WTC11 (cell line): Measurements from ENCODE around the gene PIK3R1.

Source experiments
- ATF3 ChIP-seq: sonication (generic); formaldehyde crosslinking; conservative IDR thresholded peaks from 2 replicates; pipeline ENCODE4 v1.8.1; 2022; ENCODE audit warnings: mild to moderate bottlenecking, missing genetic modification reagents
- CTCF ChIP-seq: fragments of 200-600 bp; IDR thresholded peaks from 2 replicates; pipeline ENCODE4 v1.8.0; 2022; ENCODE audit warnings: antibody characterized with exemption
- E2F4 ChIP-seq: sonication (generic); formaldehyde crosslinking; IDR thresholded peaks from 2 replicates; pipeline ENCODE4 v1.8.1; 2022; ENCODE audit warnings: low read depth, mild to moderate bottlenecking, moderate library complexity, missing genetic modification reagents, borderline replicate concordance
- ETV6 ChIP-seq: sonication (generic); formaldehyde crosslinking; IDR thresholded peaks from 2 replicates; pipeline ENCODE4 v1.8.1; 2022; ENCODE audit warnings: mild to moderate bottlenecking, missing genetic modification reagents
- FOXK1 ChIP-seq: sonication (generic); formaldehyde crosslinking; IDR thresholded peaks from 2 replicates; pipeline ENCODE4 v1.8.0; 2022; ENCODE audit warnings: mild to moderate bottlenecking, moderate library complexity, missing genetic modification reagents
- GABPB1 ChIP-seq: sonication (generic); formaldehyde crosslinking; IDR thresholded peaks from 2 replicates; pipeline ENCODE4 v1.8.1; 2023; ENCODE audit warnings: mild to moderate bottlenecking, missing genetic modification reagents
- NR3C1 ChIP-seq: sonication (generic); formaldehyde crosslinking; conservative IDR thresholded peaks from 2 replicates; pipeline ENCODE4 v1.8.1; 2023; ENCODE audit warnings: low read depth, mild to moderate bottlenecking, missing genetic modification reagents
- ZBTB43 ChIP-seq: sonication (generic); formaldehyde crosslinking; IDR thresholded peaks from 2 replicates; pipeline ENCODE4 v1.8.1; 2023; ENCODE audit warnings: mild to moderate bottlenecking, missing genetic modification reagents
- ZNF138 ChIP-seq: sonication (generic); formaldehyde crosslinking; conservative IDR thresholded peaks from 2 replicates; pipeline ENCODE4 v1.8.1; 2022; ENCODE audit warnings: mild to moderate bottlenecking, moderate library complexity, missing genetic modification reagents
- TF ChIP-seq, protein P1 (sequence below): sonication (generic); formaldehyde crosslinking; IDR thresholded peaks from 2 replicates; pipeline ENCODE4 v1.8.0; 2022; ENCODE audit warnings: mild to moderate bottlenecking, missing genetic modification reagents

DNA sequence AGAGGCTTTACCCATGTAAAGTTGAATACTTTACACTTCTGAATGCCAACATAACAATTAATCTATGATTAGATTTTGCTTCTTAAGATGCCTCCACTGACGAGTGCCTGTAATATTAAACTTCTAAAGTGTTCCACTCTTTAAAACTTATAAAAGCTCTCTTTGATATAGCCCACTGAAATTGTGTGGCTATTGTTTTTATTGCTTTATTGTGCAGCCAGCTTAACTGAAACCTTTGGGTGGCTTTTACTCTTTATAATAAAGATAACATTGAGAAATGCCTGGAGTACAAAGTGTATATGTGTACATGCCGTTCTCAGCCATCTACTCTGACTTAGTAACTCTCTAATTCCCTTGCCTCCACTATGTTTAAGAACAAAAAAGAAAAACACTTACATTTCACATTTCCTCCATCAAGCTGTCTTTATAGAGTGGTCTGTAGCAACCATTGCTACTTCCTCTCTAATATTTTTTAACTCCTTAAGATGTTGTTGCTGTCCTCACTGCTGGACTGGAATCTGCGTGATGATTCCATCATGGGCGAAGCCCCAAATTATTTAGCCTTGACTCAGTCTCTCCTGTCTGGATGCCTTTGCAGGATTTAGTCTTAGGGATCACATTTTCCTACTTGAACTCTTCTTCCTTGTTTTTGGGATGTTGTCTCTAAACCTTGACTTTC is 9.1 kb downstream of the PIK3R1 start:
- TF ChIP-seq ATF3 (no peak), CTCF (no peak), FOXK1 (CRISPR knock-in tag) (no peak), ZBTB43 (CRISPR knock-in tag) (no peak), E2F4 (no peak), NR3C1 (CRISPR knock-in tag) (no peak), GABPB1 (CRISPR knock-in tag) (no peak), ETV6 (CRISPR knock-in tag) (no peak), ZNF138 (CRISPR knock-in tag) (no peak)
- TF ChIP-seq, protein P1, sequence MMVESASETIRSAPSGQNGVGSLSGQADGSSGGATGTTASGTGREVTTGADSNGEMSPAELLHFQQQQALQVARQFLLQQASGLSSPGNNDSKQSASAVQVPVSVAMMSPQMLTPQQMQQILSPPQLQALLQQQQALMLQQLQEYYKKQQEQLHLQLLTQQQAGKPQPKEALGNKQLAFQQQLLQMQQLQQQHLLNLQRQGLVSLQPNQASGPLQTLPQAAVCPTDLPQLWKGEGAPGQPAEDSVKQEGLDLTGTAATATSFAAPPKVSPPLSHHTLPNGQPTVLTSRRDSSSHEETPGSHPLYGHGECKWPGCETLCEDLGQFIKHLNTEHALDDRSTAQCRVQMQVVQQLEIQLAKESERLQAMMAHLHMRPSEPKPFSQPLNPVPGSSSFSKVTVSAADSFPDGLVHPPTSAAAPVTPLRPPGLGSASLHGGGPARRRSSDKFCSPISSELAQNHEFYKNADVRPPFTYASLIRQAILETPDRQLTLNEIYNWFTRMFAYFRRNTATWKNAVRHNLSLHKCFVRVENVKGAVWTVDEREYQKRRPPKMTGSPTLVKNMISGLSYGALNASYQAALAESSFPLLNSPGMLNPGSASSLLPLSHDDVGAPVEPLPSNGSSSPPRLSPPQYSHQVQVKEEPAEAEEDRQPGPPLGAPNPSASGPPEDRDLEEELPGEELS (CRISPR knock-in tag), result no peak
